SJCRH30 (cell line): Measurements from ENCODE around the gene GRIP1. TPM values are rescaled to one million over a fixed set of nuclear protein-coding genes. Genes with fewer than 3 reads are reported as not detected.
A peak's percentile ranks its signal among the peaks of the same experiment; 100 is the strongest.

Source experiments
- DNase-seq, 2 experiments: peaks; one replicate each; pipeline ENCODE4 v3.0.0-alpha.2; 2015 to 2020
- H3K27ac ChIP-seq: fragments of 250-450 bp; sonication (Bioruptor Pico); 2 replicates; pipeline ENCODE4 v1.5.1; 2020; ENCODE audit warnings: mild to moderate bottlenecking, moderate library complexity
- H3K27me3 ChIP-seq: fragments of 250-450 bp; sonication (Bioruptor Pico); 2 replicates; pipeline ENCODE4 v1.5.1; 2020; ENCODE audit warnings: mild to moderate bottlenecking, moderate library complexity
- H3K36me3 ChIP-seq: fragments of 250-450 bp; sonication (Bioruptor Pico); 2 replicates; pipeline ENCODE4 v1.5.1; 2020; ENCODE audit warnings: mild to moderate bottlenecking, moderate library complexity
- H3K4me1 ChIP-seq: fragments of 250-450 bp; sonication (Bioruptor Pico); 2 replicates; pipeline ENCODE4 v1.5.1; 2020; ENCODE audit warnings: mild to moderate bottlenecking, moderate library complexity
- H3K4me3 ChIP-seq: fragments of 250-450 bp; sonication (Bioruptor Pico); 2 replicates; pipeline ENCODE4 v1.5.1; 2020; ENCODE audit warnings: mild to moderate bottlenecking, moderate library complexity
- H3K9me3 ChIP-seq: fragments of 250-450 bp; sonication (Bioruptor Pico); replicated peaks from 2 replicates; pipeline ENCODE4 v1.5.1; 2020; ENCODE audit warnings: mild to moderate bottlenecking, moderate library complexity
- total RNA-seq: library from RNA; depleted of rRNA; stranded (reverse); fragments of >200 nt; shearing (Covaris generic); gene quantifications from 2 replicates; pipeline ENCODE4 v1.2.3, GENCODE V29; 2014

Gene GRIP1
- total RNA-seq, 1 experiment from 2014 or later = 8.2 TPM

DNA sequence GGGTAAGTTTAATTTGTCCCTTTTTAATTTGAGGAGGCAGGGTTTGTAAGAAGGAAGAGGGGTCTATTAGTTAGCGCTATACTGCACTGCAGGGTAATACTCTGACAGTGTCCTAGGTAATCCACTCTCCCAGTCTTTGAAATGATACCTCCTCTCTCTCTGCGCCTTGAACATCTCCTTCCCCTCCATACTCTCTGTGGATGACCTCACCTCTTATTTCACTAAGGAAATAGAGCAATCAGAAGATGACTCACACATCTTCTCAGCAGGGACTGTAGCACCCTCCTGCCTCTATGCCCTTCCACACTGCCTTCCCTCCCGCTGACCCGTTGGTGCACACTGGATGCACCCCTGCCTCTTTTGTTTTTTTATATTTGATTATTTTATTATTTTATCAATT, 94.2 kb downstream of the GRIP1 start:
- Histone ChIP-seq H3K4me1 (no peaks in the 10 kb centered on the region; the same call in 1 of the 2 replicates), H3K36me3 (no peaks in the 10 kb centered on the region), H3K27ac (no peak overlapping the region), H3K27me3 (no peaks in the 10 kb centered on the region), H3K4me3 (no peak overlapping the region), H3K9me3 (no peaks in the 10 kb centered on the region)
- DNase-seq = no peak

DNA sequence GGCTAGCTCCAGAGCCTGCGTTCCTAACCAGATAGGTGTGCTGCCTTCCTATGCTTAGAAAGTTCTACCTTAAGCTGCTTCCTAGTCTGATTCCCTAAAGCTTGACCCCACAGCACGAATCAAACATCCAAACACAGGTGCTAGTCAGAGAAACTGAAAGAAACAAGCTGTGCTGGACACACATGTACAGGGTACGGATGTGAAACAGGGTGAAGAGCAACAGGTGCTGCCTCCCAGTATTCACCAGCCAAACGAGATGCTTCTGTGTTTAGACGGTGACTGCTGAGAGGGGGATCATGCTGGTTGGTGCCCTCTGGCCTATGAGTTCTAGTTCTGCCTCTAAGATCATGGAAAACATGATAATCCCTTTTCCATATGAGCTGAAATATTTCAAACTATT, 105.3 kb downstream of the GRIP1 start:
- DNase-seq = no peak
- no peak overlapping the region for H3K27ac ChIP-seq
- H3K36me3 ChIP-seq = no peaks in the 10 kb centered on the region
- H3K27me3 ChIP-seq = no peaks in the 10 kb centered on the region
- no peaks in the 10 kb centered on the region for H3K9me3 ChIP-seq
- no peak overlapping the region for H3K4me3 ChIP-seq
- H3K4me1 ChIP-seq = no peaks in the 10 kb centered on the region

- no peak overlapping the region for H3K4me3 ChIP-seq
- H3K9me3 ChIP-seq = no peaks in the 10 kb centered on the region
- no peak for DNase-seq
- H3K36me3 ChIP-seq = no peaks in the 10 kb centered on the region
- H3K27ac ChIP-seq = no peak overlapping the region
- H3K27me3 ChIP-seq = no peaks in the 10 kb centered on the region
- H3K4me1 ChIP-seq = no peaks in the 10 kb centered on the region
Measured at GRCh38 chr12:66572845-66573244, 106.0 kb downstream of the GRIP1 start.

DNA sequence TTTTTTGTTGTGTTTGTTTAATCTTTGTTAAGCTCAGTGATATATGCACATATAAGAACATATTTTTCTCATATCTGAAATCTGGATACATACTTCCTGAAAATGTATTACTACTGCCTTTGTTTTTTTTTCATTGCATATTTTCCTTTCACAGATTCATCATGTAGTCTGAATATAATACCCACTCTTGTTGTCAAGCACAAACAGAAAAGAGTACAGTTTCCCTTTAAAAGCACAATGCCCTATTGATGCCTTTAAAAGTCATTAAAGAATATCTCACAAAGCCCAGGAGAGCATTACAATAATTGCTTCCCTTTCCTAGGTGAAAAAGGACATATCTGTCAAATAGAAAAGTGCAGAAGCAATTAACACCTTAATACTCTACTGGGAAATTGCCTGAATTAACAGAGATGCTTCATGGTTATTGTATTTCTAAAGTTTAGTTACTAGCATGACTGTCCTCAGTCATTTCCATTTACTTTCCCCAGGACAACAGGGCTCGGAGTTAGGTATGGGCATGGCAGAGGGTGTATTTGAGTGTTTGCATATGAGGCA, 107.4 kb downstream of the GRIP1 start:
- H3K4me1 ChIP-seq = no peaks in the 10 kb centered on the region
- no peak for DNase-seq
- H3K27ac ChIP-seq = no peak overlapping the region
- no peak overlapping the region for H3K4me3 ChIP-seq
- H3K36me3 ChIP-seq = no peaks in the 10 kb centered on the region
- no peaks in the 10 kb centered on the region for H3K27me3 ChIP-seq
- no peaks in the 10 kb centered on the region for H3K9me3 ChIP-seq

GRCh38 chr12:66563220-66563619, 115.7 kb downstream of the GRIP1 start:
- H3K4me1 ChIP-seq = no peaks in the 10 kb centered on the region
- no peak overlapping the region for H3K27ac ChIP-seq
- peaks cover 4% of the 10 kb centered on the region for H3K9me3 ChIP-seq
- H3K4me3 ChIP-seq = no peak overlapping the region
- no peaks in the 10 kb centered on the region for H3K27me3 ChIP-seq
- H3K36me3 ChIP-seq = no peaks in the 10 kb centered on the region
- DNase-seq = no peak

DNA sequence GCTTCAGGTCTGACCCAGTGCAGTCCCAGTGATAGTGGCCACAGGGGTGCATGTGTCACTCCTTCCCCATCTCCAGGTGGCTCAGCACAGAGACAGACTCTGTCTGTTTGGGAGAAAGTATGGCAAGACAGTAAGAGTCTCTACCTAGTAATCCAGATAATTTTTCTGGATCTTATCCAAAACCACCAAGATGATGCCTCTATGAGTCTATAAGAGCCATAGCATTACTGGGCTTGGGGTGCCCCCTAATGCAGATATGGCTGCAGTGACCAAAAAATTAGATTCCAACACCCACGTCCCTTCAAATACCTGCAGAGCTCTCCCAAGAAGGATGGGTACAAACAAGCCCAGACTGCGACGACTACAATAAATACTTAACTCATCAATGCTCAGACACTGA, 123.8 kb downstream of the GRIP1 start:
- H3K36me3 ChIP-seq = no peaks in the 10 kb centered on the region
- no peak overlapping the region for H3K27ac ChIP-seq
- DNase-seq = peak; percentile 36 to 56
- no peak overlapping the region for H3K4me3 ChIP-seq
- H3K4me1 ChIP-seq = no peaks in the 10 kb centered on the region
- no peaks in the 10 kb centered on the region for H3K9me3 ChIP-seq
- H3K27me3 ChIP-seq = no peaks in the 10 kb centered on the region

GRCh38 chr12:66552716-66553115, 126.2 kb downstream of the GRIP1 start:
- DNase-seq = no peak
- Histone ChIP-seq H3K9me3 (no peaks in the 10 kb centered on the region), H3K27ac (no peak overlapping the region), H3K4me3 (no peak overlapping the region), H3K36me3 (no peaks in the 10 kb centered on the region), H3K4me1 (no peaks in the 10 kb centered on the region), H3K27me3 (no peaks in the 10 kb centered on the region)

DNA sequence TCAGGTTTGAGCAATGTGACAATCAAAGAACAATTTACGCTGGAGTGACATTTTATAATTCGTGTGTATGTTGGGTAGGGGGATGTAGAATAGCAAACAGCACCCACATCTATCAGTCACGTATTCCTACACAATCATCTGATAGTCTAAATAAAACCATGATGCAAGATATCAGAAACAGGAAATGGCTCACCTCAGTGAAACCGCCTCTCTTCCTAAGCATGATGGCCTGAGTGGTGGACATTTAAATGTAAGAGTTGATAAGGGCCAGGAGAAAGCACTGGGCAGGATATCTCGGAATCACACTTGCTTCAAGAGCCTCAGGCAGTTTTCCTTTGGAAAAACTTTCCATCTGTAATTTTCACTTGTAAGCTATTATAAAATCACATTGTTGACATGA, 128.2 kb downstream of the GRIP1 start:
- no peak for DNase-seq
- Histone ChIP-seq H3K4me3 (no peak overlapping the region), H3K36me3 (no peaks in the 10 kb centered on the region), H3K4me1 (no peaks in the 10 kb centered on the region), H3K27me3 (no peaks in the 10 kb centered on the region), H3K9me3 (no peaks in the 10 kb centered on the region), H3K27ac (no peak overlapping the region)

- no peak overlapping the region for H3K4me3 ChIP-seq
- no peak for DNase-seq
- H3K36me3 ChIP-seq = no peaks in the 10 kb centered on the region
- H3K9me3 ChIP-seq = no peaks in the 10 kb centered on the region
- no peaks in the 10 kb centered on the region for H3K4me1 ChIP-seq
- H3K27ac ChIP-seq = no peak overlapping the region
- H3K27me3 ChIP-seq = no peaks in the 10 kb centered on the region
Measured at GRCh38 chr12:66549050-66549389, 129.9 kb downstream of the GRIP1 start.

- H3K4me3 ChIP-seq = no peak overlapping the region
- no peaks in the 10 kb centered on the region for H3K36me3 ChIP-seq
- no peak for DNase-seq
- H3K27ac ChIP-seq = no peak overlapping the region
- no peaks in the 10 kb centered on the region for H3K9me3 ChIP-seq
- H3K27me3 ChIP-seq = no peaks in the 10 kb centered on the region
- H3K4me1 ChIP-seq = no peaks in the 10 kb centered on the region
Measured at GRCh38 chr12:66548338-66549049, 130.4 kb downstream of the GRIP1 start.

DNA sequence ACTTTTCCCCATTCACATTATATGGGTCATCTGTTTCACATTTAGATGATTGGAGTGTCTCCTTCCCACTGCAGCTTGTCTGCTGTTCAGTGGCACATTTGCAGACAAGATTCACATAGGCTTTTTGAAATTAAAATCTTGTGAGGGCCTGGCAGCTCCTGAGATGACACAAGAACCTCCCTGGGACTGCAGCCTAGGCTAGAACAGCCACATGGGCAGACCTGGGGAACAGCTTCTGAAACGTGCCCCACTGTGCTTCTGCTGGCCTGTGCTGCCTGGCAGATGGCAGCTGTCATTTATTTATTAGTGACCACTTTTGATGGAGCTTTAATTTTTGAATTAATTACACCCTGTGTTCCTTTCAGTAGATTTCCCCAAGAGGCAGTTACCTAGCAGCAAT, 137.4 kb downstream of the GRIP1 start:
- no peaks in the 10 kb centered on the region for H3K9me3 ChIP-seq

DNA sequence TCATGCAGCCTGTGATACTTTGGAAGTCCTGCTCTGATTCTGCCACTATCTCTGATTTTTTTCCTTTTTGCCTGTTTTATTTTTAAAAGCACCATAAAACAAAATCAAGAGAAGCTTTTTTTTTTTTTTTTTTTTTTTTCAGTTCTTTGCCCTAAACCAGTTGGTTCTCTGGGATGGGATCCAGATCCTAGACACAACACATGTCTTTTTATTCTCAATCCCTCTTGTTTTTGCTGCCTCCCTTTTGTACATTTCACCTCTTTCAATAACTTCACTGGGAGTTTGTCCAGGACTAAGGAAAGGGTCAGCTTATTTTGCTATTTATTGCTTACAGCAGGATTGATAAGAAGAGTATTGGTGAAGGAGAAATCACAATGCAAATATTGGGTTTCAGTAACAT, 139.4 kb downstream of the GRIP1 start:
- no peaks in the 10 kb centered on the region; the same call in 1 of the 2 replicates for H3K4me1 ChIP-seq
- no peaks in the 10 kb centered on the region for H3K36me3 ChIP-seq
- H3K27ac ChIP-seq = no peak overlapping the region
- no peak for DNase-seq
- H3K9me3 ChIP-seq = no peaks in the 10 kb centered on the region
- H3K27me3 ChIP-seq = no peaks in the 10 kb centered on the region
- H3K4me3 ChIP-seq = no peak overlapping the region

More for the DNA sequence above, 137.4 kb downstream of the GRIP1 start:
- Histone ChIP-seq H3K36me3 (no peaks in the 10 kb centered on the region), H3K4me3 (no peak overlapping the region), H3K4me1 (no peaks in the 10 kb centered on the region; the same call in 1 of the 2 replicates), H3K27me3 (no peaks in the 10 kb centered on the region), H3K27ac (no peak overlapping the region)
- no peak for DNase-seq

DNA sequence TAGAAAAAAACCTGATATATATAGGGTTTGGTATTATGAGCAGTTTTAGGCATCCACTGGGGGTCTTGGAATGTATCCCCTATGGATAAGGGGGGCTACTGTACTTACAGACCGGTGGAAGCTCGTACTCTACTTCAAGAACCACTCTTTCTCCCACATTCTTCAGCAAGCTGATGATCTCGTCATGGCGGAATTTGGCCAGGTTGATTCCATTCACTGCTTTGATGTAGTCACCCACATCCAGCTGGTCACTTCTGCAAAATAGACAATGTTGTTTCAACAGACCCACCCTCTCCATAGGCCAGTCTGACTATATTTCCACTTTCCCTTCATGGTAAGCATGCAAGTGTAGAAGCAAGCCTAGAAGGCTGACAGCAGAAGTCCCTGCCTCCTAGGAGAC, 139.9 kb downstream of the GRIP1 start:
- Histone ChIP-seq H3K9me3 (no peaks in the 10 kb centered on the region), H3K4me1 (no peaks in the 10 kb centered on the region; the same call in 1 of the 2 replicates), H3K36me3 (no peaks in the 10 kb centered on the region), H3K27me3 (no peaks in the 10 kb centered on the region), H3K27ac (no peak overlapping the region), H3K4me3 (no peak overlapping the region)
- peak; percentile 6 to 14 for DNase-seq

DNA sequence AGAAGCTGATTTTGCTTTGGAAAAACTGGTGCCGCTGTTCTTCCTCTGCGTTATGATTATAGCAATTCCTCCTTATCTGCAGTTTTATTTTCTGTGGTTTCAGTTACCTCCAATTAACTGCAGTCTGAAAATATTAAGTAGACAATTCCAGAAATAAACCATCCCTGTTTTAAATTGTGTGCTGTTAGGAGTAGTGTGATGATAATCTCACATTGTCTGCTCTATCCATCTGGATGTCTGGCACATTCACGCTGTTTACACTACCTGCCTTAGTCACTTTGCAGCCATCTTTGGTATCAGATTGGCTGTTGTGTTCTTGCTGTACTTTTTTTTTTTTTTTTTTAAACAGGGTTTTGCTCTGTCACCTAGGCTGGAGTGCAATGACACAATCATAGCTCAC, 141.0 kb downstream of the GRIP1 start:
- Histone ChIP-seq H3K27me3 (no peaks in the 10 kb centered on the region), H3K27ac (no peak overlapping the region), H3K4me1 (no peaks in the 10 kb centered on the region; the same call in 1 of the 2 replicates), H3K4me3 (no peak overlapping the region), H3K36me3 (no peaks in the 10 kb centered on the region), H3K9me3 (no peaks in the 10 kb centered on the region)
- DNase-seq = no peak

DNA sequence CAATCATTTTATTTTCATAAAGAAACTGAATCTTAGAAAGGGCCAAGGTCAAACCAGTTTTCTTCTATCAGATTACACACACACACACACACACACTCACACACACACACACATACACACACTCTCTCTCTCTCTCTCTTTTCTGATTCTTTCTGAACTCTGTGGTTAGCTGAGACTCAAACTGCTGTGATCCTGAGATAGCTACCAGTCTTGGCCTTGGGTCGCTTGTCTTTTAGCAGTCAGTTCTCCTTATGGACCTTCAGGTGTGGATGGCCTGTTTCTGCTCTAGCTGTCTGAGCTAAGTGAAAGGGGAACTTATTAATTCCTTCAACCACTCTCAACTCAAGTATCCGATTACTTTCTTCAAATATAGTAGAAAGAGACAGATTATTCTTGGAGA, 145.1 kb downstream of the GRIP1 start:
- DNase-seq = no peak
- Histone ChIP-seq H3K36me3 (no peaks in the 10 kb centered on the region), H3K27me3 (no peaks in the 10 kb centered on the region), H3K4me3 (no peak overlapping the region), H3K9me3 (0 out of 2 replicates have a peak, but pooled peaks cover 3% of the 10 kb centered on the region), H3K27ac (no peak overlapping the region), H3K4me1 (no peaks in the 10 kb centered on the region)

GRCh38 chr12:66531766-66532165, 147.1 kb downstream of the GRIP1 start:
- Histone ChIP-seq H3K36me3 (no peaks in the 10 kb centered on the region), H3K27me3 (no peaks in the 10 kb centered on the region), H3K9me3 (0 out of 2 replicates have a peak, but pooled peaks cover 3% of the 10 kb centered on the region), H3K4me3 (no peak overlapping the region), H3K4me1 (no peaks in the 10 kb centered on the region), H3K27ac (no peak overlapping the region)
- DNase-seq = no peak
